GM21381 (cell line): ENCODE results near the gene MTNR1B.

ENCODE experiments used
- ATAC-seq: cut with Tn5 transposase; IDR thresholded peaks from one replicate; pipeline ENCODE4 v1.9.1; 2021; ENCODE audit warnings: mild to moderate bottlenecking, moderate library complexity; ENCODE audit not compliant: unreplicated experiment

The MTNR1B gene

DNA sequence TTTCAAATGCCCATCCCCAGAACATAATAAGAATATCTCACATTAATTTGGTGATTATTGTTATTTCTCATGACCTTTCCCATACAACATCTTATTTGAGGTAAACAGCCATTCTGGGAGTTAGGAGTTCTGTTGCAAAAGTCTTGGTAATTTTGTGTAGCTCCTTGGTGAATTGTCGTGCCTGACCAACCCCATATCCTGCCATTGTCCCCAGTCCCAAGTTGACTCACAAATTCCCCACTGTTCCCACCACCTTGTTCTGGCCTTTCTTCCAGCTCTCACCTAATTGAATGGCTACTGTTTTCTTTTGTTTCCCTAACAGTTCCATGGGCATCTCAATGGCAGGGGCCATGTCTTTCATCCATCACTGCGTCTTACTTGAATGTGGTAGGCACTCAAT is 8.0 kb downstream of the MTNR1B start:
- no peak for ATAC-seq

DNA sequence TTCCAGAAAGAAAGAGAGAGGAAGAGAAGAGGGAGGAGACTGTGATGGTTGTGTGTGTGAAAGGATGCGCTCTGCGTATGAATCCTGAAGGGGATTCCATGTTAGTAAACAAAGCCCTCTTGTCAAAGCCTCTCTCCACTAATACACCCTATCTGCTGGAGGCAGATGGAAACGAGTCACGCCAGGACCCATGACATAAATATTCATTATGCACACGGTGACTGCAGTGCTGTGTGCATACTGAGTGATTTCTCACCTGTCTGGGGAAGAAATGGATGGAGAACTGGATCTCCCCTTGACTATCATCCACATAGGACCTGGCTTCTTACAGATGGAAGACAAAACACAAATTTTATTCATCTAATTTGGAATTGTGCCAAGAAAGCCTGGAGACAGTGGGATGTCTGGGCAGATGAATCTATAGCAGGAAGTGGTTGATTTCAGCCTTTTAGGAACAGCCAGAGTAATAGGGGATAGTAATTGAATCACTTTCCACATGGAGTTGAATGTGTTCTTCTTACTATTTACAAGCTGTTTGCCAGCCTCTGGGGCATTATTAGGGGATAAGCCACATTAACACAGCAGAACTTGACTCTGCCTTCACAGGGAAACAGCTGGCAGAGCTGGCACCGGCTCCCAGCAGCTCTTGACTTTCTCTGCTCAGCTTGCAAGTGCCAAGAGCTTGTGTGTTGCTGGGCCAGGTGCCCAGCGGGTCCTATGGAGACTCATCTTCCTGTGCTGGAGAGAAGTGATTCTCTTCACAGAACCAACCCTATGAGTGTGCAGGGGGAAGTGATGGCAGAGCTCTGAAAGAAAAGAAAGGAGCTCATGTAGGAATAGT is 9.0 kb downstream of the MTNR1B start:
- no peak for ATAC-seq

DNA sequence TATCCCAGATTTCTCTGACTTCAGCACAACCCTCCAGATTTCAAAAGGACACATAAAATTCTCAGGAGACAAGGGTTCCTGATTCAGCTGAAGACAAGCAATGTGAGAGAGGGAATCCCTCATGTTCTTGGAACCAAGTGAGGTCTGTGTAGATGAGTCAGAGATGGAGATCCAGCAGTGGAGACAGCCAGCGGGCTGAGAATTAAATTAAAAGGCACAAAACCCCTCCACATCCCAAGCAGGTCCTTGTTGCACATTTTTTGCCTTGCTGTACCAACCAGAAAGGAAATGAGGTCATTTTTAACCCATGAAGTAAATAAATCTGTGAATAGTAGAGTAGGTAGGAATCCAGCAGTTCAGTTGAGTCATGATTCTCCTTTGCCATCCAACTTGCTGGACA is 9.7 kb downstream of the MTNR1B start:
- no peak for ATAC-seq

DNA sequence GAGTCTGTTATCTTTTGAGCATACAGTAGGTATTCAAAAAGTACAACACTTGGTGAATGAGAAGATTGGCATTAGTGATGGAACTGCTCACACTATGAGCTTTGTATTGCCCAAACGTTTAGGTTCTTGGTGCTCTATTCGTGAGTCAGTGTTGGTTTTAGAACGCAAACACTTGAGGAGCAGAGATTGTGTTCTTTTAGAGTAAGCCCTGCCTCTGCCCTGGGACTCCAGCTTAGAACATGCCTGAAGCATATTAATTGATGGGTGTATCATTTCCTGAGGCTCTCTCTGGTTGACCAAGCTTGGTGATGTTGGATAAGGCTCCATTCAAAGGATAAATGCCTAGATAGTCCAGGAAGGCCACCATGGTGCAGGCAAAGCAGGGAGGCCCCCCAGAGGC is 10.9 kb downstream of the MTNR1B start:
- no peak for ATAC-seq

DNA sequence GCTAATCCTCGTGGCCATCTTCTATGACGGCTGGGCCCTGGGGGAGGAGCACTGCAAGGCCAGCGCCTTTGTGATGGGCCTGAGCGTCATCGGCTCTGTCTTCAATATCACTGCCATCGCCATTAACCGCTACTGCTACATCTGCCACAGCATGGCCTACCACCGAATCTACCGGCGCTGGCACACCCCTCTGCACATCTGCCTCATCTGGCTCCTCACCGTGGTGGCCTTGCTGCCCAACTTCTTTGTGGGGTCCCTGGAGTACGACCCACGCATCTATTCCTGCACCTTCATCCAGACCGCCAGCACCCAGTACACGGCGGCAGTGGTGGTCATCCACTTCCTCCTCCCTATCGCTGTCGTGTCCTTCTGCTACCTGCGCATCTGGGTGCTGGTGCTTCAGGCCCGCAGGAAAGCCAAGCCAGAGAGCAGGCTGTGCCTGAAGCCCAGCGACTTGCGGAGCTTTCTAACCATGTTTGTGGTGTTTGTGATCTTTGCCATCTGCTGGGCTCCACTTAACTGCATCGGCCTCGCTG is 12.1 kb downstream of the MTNR1B start:
- no peak for ATAC-seq

DNA sequence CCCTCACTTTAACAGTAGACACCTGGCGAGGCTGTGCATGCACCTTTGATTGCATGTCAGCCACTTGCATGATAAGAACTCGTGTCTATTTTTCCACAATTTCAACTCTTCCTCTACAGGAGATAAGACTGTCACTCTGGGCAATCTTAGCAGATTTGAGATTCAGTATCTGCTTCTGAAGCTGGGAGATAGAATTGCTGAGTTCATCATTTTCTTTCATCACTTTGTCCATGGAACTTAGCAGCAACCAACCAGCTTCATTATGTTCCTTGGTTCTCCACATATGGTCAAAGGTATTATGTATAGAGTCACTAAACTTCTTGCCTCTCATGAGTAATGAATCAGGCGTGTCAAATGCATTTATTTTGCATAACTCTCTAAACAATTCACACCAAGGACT is 17.1 kb downstream of the MTNR1B start:
- ATAC-seq: no peak

DNA sequence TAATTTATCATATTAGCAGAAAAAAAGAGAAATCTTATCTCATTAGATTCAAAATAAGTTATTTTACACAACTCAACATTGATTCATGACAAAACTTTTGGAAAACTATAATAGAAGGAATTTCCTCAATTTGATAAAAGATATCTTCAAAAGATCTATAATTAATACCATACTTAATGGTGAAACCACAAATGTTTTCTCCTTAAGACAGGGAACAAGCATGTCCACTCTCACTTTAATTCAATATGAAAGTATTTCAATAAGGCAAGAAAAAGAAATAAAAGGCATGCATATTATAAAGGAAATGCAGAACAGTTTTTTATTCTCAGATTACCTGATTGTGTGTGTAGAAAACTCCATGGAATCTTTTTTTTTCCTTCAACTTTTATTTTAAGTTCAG is 23.6 kb downstream of the MTNR1B start:
- no peak for ATAC-seq

DNA sequence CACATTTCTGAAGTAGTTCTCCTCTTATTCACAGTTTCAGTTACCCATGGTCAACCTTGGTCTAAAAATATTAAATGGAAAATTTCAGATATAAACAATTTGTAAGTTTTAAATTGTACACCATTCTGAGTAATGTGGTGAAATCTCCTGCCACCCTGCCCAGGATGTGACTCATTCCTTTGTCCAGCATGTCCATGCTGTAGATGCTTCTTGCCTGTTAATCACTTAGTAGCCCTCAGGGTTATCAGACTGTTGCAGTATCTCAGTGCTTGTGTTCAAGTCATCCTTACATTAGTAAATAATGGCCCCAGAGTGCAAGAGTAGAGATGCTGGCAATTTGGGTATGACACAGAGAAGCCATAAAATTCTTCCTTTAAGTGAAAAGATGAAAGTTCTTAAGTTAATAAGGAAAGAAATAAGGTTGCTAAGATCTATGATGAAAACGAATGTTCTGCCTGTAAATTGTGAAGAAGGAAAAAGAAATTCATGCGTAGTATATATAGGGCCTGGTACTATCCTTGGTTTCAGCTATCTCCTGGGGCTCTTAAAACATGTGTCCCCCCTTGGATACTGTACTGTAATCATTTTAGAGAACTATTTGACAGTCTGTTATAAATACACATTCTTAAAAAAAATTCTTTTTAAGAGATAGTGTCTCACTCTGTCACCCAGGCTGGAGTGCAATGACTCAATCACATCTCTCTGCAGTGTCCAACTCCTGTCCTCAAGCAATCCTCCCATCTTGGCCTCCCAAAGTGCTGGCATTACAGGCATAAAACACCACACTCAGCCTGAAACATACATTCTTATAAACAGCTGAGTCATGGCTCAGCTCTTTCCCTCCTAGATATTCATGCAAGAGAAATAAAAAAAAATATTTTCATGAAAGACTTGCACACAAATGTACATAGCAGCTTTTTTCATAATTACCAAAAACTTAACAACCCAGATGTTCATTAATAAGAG is 31.3 kb downstream of the MTNR1B start:
- ATAC-seq: no peak

DNA sequence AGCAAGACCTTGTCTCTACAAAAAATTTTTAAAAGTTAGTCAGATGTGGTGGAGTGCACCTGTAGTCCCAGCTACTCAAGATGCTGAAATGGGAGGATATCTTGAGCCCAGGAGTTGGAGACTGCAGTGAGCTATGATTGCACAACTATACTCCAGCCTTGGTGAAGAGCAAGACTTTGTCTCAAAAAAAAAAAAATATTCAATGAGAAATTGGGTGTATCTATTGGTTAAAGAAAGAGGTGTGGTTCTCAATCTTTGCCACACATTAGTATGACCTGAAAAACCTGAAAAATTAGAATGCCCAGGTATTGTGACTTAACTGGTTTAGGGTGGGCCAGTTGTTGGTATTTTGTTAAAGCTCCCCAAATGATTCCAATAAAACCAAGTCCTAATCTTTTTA is 32.4 kb downstream of the MTNR1B start:
- ATAC-seq: no peak

DNA sequence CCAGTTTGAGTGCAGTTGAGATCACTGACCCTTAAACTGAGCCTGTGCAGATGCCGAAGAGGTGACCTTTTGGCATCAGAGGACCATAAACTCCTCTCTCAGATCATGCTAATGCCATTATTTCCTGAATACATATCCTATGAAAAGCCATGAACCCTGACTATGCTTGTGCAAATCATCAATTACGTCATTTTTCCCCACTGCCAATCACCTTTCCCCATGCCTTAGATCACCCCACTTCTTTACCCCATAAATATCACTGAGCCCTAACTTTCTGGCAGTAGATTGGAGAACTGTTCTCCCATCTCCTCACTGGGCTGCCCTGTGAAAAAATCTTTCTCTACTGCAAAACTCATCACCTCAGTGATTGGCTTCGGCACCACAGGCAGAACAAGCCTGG is 32.9 kb downstream of the MTNR1B start:
- no peak for ATAC-seq

DNA sequence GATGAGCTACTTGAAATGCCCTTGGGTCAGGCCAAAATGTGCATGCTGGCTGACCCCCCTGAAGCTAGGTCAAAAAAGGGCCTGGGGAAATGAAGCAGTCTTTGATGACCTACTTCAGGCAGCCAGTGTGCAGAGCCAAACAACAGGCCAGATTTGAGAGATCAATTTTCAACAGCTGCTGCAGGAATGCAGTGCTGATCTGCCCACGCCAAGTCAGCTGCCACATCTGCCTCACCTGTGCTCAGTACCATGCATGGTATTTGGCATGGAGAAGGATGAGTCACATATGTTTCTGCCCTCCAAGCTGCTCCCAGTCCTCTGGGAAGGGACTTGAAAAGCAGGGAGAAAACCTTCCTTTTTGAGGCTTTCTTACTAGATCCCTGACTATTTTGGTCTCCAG is 35.8 kb downstream of the MTNR1B start:
- no peak for ATAC-seq

DNA sequence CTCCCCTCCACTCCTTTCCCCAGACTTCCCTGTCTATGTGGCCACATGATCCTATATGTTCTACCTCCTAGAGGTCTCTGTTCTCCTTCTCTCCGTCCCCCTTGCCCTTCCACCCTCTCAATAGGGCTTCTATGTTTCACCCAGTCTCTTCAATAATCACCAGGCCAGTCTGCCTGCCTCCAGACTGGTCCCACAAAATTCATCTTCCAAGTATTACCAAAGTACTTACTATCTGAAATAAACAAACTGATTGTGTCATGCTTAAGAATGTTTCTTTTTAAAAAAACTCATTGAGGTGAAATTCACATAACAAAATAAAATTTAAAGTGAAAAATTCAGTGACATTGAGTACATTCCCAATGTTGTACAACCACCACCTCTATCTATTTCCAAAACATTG is 44.2 kb downstream of the MTNR1B start:
- ATAC-seq: no peak

DNA sequence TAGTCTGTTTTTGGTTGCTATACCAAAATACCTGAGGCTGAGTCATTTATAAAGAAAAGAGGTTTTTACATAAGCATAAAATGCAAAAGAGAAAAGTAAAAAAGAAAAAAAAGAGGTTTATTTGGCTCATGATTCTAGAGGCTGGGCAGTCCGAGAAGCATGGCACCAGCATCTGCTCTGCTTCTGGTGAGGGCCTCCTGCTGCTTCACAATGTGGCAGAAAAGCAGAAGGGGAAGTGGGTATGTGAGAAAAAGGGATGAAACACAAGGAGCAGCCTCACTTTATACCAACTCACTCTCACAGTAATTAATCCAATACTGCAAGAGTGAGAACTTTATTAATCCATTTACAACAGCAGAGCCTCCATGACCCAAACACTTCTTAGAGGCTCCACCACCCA is 47.1 kb downstream of the MTNR1B start:
- ATAC-seq: no peak

DNA sequence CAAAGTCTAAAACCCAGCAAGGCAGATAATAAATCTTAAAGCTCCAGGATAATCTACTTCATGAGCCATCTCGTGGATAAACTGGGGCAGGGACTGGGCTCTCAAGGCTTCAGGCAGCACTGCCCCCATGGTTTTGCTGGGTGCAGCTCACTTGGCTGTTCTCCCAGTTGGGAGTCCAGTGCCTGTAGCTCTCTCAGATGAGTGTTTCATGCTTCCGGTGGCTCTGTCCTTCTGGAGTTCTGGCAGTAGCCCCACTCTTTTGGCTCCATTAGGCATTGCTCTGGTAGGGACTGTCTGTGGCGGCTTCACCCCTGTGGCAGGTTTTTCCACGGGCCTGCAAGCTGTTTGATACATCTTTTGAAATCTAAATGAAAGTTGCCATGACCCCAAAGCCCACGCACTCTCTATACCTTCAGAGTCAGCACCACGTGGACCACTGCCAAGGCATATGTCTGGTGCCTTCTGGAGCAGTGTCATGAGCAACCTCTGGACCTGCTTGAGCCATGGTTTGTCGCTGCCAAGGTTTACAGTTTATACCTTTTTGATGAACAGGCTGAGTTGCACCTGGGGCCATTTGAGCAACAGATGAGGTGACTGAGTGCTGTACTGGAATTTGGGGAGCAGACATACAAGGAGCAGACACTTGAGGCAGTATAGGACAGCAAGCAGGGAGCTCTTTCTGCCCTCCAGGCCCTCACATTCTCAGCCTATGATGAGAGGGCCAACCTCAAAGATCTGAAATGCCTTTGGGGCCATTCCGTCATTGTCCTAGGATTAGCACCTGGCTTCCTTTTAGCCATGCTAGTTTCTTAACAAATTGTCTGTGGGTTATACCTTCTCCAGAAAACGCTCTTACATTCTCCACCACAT is 48.6 kb downstream of the MTNR1B start:
- no peak for ATAC-seq

DNA sequence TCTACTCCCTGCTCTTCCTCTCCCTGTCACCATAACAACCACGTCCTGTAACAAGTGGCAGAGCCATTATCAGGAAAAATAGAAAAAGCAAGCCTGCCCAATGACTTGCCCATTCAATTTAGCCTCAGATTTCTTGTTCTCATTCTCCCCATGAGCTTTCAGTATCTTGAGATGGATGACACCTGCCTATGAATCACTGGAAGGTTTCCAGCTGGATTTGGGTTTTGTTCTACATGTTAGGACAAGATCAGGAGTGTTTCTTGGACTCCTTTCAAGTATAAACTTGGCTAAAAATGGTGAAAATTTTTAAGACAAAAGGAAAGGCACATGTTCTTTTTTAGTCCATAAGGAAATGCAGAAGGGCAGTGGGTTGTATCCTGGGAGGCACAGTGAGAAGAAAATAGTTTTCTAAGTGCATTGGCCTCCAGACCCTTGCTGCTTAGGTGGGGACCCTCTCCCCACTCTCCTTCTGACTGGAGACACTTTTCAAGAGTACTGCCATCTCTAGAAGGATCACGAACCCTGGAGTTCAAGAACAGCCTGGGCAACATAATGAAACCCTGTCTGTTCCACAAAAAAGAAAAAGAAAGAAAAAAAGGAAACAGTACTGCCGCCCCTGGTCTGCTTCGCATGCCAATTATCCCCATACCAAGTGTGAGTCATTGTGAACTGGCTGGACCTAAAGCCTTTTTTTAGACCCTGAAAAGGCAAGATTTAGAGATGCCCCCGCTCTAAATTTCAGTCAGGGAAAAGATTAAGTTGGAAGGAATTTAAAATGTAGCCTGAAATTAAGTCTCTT is 51.0 kb downstream of the MTNR1B start:
- ATAC-seq: no peak

DNA sequence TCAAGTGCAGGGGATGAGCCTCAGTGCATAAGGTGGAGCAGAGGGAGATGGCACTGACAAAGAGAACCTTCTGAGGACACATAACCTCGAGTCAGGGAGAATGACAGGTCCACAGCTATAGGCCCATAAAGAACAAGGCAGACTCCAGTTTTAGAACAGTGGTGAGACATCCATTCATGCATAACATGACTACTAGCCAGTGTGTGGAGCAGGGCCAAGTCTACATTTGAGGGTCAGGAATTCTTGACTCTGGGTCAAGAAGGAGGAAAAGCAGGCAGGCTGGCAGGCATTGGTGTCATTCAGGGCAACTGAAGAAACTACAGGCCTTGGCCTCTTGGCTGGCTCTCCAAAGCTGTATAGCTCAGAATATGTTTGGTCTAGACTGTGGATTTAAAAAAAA is 54.9 kb downstream of the MTNR1B start:
- no peak for ATAC-seq

DNA sequence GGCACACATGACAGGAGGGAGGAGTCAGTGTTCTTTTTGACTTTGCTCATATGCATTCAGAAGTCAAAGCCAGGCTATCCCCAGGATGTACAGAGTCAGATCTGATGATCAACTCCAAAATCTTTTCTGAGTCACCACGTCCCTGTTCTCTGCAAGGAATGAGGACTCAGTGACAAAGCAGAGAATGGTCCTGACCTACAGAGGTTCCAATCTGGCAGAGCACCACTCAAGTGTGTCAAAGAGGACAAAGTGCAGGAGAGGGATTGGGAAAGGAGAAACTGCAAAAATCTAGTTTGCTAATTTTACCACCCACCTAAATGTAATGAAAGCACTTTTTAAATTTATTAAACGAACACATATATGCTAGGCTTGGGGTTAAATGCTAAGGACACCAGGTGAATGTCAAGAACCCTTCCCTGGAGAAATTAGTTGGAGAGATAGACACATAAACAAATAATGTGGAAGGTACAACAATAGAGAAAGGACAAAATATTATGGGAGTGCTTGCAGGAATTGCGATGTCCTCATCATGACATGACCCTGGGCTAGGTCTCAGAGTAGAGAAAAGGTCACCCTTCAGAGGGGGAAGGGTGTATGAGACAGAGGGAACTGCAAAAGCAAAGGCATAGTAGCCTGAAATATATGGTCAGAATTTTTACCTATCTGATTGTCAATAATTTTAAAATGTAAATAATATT is 56.3 kb downstream of the MTNR1B start:
- ATAC-seq: no peak

DNA sequence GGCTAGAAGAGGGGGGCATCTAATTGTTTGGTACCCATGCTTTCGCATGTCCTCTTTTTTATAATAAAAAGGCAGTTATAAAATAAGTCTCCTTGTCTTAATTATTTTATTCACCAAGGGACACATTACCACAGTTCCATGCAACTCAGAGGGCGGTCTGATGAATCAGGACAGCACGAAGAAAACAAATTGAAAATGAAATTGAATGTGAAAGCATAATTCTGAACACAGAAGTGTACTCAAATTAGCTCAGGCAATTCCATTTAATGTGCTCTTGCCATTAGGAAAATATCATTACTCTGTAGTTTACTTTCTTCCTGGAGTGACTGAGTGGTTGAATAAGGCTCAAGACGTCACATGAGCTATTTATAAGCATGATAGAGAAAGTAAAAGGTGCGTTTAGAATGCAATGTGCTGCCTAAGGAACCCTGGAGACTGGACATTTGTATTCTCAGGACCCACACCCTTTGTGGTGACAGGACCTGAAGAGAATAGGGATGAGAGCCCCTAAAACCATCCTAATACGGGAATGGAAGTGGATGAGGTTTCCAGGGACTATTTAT is 59.6 kb downstream of the MTNR1B start:
- ATAC-seq: no peak

DNA sequence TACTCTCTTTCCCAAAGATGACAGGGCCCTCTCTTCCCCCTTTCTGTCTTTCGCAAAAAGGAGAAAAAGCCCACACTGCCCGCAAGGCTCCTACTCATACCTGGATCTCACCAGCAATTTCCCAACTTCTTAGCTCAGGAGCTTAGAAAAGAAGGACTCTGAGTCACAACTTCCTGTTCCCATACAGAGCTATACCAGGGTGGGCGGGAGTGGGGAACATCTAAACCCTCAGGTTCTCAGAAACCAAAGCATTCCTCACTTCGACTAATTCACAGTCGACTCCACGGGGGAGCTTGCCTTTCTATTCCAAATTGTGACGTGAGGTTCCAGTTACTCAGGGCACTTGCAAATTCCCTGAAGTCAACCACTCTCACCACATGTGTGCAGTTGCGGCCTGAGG is 61.9 kb downstream of the MTNR1B start:
- no peak for ATAC-seq
